HG03159 (cell line): ENCODE results near the gene LHFPL3.

Experiments used
- ATAC-seq: cut with Tn5 transposase; IDR thresholded peaks from one replicate; pipeline ENCODE4 v1.9.1; 2021; ENCODE audit warnings: mild to moderate bottlenecking, moderate library complexity; ENCODE audit not compliant: unreplicated experiment

The LHFPL3 gene

GRCh38 chr7:104469166-104469820 lies 140.9 kb downstream of the LHFPL3 start:
- ATAC-seq: no peak

DNA sequence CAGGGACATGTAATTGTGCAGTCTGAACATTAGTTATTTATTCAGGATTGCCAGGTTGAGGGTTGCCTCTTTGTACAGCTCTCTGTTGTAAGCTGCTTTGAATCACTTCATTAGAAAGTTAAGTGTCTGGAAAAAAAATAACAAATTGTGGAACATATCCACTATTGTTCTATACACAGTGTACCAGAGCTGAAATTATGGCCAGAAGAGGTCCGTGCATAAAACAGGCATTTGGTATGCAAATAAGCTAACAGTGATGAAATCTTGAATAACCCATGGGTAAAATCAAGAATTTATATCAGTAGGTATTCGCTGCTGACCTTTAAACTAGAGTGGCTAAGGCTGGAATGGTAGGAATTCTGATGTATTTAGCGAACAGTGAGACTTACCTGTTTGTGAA lies 152.1 kb downstream of the LHFPL3 start:
- no peak for ATAC-seq

DNA sequence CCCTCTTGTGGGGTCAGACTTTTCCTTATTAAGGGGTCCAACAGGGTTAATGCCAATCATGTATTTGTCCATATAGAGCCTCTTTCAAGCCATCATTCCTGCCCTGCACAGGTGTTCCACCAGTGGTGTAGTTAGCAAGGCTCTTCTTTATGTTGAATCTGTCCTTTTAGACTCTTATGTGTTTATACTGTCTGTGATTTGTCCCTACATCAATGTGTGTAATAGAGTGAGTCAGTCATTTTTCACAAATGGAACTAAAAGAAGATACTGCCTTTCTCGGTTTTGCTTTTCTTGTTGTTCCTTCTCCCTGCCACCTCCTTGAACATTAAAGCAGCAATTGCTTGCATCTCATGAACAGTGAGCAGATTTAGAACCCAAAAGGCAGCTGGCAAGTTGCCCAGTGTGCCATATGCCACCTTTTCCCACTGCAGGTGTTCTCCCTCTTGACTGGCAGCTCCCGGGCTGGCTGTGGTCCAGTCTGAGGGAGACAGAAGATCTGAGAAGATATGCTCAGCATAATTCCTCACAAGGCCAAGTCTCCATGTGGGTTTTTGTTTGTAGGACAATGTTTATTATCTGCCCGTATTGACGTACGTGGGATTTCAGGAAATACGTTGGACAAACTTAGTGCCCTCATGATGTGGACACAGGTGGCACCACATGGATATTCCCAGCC lies 154.1 kb downstream of the LHFPL3 start:
- ATAC-seq: no peak

- ATAC-seq: no peak
Observed at GRCh38 chr7:104486931-104487330, 158.5 kb downstream of the LHFPL3 start.

DNA sequence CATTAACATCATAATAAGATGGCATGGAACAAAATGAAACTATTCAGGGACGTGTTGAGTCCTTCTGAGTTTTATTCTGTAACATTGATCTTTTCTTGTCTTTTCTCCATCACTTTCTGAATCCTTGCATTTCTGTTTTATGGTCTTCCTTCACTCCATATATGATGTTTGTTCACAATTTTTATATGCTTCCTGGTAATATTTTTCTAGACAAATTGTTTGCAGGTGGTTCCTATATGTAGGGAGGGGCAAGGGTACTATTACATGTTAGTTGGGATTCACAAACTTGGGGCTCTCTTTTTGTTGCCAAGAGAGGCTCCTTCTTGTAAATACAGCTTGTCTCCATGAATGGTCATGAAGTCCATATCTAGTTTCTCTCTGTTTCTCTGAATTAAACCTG lies 159.2 kb downstream of the LHFPL3 start:
- ATAC-seq: no peak

GRCh38 chr7:104497379-104497967 lies 169.1 kb downstream of the LHFPL3 start:
- no peak for ATAC-seq

- no peak for ATAC-seq
Observed at GRCh38 chr7:104499975-104500374, 171.6 kb downstream of the LHFPL3 start.

GRCh38 chr7:104509874-104510273 lies 181.5 kb downstream of the LHFPL3 start:
- no peak for ATAC-seq

GRCh38 chr7:104524853-104525252 lies 196.4 kb downstream of the LHFPL3 start:
- no peak for ATAC-seq

GRCh38 chr7:104528142-104528541 lies 199.7 kb downstream of the LHFPL3 start:
- no peak for ATAC-seq

DNA sequence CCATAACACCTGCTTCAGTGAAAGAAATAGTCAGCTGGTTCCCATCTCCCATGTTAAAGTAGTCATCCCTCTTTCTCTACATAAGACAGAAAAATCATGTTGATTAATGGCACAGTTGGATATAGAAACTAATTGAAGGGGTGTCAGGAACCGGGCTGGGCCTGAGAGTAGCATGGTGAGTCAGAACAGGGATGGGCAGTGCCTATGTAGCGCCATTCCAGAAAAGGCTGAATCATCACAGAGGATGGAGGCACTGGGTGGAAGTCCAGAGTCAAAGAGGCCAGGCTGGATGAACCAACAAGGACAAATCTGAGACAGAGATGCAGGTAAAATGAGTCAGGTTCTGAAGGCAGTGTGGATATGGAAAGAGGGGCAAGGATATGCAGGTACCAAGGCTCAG lies 201.2 kb downstream of the LHFPL3 start:
- ATAC-seq: no peak

GRCh38 chr7:104530251-104530650 lies 201.8 kb downstream of the LHFPL3 start:
- ATAC-seq: no peak

GRCh38 chr7:104534149-104534548 lies 205.7 kb downstream of the LHFPL3 start:
- no peak for ATAC-seq

DNA sequence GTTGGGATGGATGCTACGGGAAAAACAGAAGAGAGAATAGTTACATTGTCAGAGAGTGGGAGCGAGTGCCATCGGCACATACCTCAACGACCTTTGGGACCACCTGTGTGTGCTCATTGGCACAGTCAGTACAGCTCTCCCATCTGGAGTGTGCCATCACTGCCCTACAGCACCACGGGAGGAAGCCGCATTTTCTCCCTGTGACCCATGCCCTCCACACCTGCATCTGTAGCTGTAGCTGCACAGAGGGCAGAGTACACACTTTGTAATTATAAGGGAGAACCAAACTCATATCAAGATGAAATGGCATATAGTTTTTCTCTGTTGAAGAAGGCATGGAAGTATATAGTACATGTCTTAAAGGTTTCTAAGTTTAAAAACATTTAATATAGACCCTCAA lies 207.4 kb downstream of the LHFPL3 start:
- ATAC-seq: no peak

DNA sequence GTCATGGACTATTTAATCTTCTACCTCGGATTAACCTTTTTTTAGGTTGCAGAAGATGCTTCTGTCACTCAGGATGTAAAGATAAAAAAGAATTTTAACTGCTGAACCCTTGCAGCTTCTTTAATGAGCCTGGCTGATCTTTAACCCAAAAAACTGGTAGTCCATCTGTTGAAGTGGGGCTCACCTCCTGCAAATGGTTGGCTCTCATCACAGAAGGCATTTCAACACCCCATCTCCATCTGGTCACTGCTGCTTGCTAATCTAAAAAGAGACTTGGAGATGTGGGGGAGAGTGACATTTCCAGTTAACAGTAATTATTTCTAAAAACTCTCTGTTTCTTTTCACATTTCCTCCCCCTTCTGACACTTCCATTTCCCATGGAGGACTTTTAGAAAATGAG lies 208.6 kb downstream of the LHFPL3 start:
- ATAC-seq: no peak

DNA sequence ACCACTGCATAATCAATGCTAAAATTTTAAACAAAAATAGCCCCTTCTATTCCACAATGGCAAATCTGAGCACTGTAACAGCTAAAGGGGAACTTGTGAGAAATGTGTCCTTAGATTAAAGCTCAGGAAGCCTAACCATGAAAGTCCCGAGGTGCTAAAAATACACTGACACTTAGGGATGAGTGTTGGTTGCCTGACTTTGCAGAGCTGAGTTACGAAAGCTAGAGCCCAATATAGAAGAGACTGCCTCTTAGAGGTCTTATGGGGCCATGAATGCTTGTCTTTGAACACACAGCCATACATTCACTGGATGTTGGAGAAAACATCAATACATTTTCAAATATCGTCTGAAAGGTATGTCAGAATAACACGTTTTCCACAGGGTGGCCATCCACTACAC lies 209.7 kb downstream of the LHFPL3 start:
- no peak for ATAC-seq

DNA sequence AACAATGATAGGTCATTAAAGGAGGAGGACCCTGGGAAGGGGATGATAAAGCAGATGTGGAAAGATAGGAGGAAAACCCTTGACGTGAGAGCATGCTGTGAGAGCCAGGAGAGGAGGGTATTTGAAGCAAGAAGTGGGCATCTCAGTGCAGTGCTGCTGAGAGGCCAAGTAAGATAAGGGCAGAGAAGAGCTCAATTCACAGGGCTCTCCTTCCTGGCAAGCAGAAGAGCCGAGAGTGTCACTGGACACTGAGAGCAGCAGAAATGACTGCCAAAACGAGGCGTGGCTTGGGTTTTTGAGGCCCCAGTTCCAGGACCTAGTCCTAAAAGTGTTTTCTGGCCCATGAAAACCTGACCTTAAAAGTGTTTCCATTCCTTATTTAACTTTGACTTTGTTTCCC lies 213.5 kb downstream of the LHFPL3 start:
- ATAC-seq: no peak

- ATAC-seq: no peak
Observed at GRCh38 chr7:104548861-104549260, 220.5 kb downstream of the LHFPL3 start.

GRCh38 chr7:104550362-104550761 lies 222.0 kb downstream of the LHFPL3 start:
- ATAC-seq: no peak

- no peak for ATAC-seq
Observed at GRCh38 chr7:104551226-104551625, 222.8 kb downstream of the LHFPL3 start.

DNA sequence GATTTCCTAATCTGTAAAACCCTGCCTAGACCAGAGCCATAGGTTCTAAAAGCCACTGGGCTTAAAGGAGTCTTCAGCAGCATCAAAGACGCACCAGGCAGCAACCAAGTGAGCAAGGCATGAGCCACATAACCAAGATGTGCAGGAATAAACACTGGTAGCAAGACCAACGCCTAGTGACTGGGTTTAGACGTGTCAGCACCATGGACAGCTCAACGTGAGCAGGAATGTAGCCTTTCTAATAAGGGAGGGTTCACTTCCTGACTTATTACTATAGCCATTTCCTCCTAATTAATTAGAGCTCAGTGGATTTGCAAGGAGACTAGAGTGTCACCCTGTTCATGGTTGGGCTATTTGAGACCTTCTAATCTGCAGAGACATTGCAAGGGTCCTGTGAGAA lies 223.7 kb downstream of the LHFPL3 start:
- ATAC-seq: no peak

- no peak for ATAC-seq
Observed at GRCh38 chr7:104553074-104553473, 224.7 kb downstream of the LHFPL3 start.
